IPS DF 4.7 (cell line): Measurements from ENCODE around the gene ARMC3.
"Not testable (repeated sequence)": the region's sequence is repeated elsewhere in the genome, so short reads cannot be mapped to it uniquely, and the experiment has no call there.

ENCODE experiments used
- DNase-seq: peaks from one replicate; pipeline ENCODE4 v3.0.0-alpha.2; 2013; ENCODE audit warnings: low spot score; ENCODE audit errors: extremely low read depth

Gene ARMC3

GRCh38 chr10:22927661-22928403 is at the start of gene ARMC3:
Gene ARMC3 (plus strand): TSS chr10:22928053. CDS start chr10:22931997, 3,944 bp downstream.
- peak; percentile 46 for DNase-seq

DNA sequence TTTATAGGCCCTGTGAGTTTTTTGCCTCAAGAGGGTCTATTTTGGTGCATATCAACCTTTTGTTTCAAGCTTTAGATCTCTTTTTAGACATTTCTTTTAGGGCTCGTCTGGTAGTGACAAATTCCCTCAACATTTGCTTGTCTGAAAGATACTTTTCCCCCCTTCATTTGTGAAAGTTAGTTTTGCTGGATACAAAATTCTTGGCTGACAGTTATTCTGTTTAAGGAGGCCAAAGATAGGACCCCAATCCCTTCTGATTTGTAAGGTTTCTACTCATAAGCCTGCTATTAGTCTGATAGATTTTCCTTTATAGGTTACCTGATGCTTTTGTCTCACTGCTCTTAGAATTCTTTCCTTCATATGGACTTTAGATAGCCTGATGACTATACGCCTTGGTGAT is 36.1 kb upstream of the ARMC3 start:
- no peak for DNase-seq

GRCh38 chr10:22893781-22894180 is 34.1 kb upstream of the ARMC3 start:
- DNase-seq, result no peak

- no peak for DNase-seq
Observed at GRCh38 chr10:22894714-22895113, 33.1 kb upstream of the ARMC3 start.

DNA sequence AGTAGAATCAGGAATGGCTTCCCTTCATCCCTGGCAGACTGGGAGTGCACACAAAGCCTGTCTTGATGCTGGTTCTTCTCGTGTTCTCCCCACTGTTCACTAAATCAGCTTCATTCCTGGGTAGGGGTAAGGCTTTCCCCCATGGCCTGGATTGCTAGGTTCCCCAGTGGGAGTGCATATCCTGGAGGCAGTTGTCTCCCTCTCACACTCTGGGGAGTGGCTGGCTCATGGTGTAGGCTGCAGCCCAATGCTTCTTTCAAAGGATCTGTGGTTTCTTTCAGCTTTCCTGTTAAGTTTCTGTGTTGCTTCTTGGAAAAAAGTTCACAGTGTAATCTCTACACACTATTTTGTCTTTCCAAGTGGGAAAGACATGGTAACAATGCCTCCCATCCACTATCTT is 32.6 kb upstream of the ARMC3 start:
- no peak for DNase-seq

DNA sequence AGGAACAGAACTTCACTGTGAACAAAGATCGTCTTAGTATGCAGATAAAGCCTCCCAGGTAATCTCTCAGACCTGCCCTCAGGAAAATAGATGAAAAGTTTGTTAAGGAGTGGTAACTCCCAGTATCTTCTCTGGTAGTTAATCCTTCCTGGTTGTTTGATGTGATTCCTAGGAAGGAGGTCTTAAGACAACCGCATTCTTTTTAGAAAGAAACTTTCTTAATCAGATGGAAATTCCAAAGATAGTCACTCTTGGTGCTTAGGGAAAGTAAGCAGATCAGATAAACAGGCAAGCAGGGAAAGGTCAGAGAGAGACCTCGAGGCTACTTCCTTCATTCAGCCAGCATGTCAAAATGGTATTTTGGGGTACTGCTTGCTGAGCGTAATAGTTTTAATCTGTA is 30.5 kb upstream of the ARMC3 start:
- no peak for DNase-seq

GRCh38 chr10:22899307-22899706 is 28.5 kb upstream of the ARMC3 start:
- DNase-seq, result no peak

- DNase-seq, result no peak
Observed at GRCh38 chr10:22899775-22900174, 28.1 kb upstream of the ARMC3 start.

DNA sequence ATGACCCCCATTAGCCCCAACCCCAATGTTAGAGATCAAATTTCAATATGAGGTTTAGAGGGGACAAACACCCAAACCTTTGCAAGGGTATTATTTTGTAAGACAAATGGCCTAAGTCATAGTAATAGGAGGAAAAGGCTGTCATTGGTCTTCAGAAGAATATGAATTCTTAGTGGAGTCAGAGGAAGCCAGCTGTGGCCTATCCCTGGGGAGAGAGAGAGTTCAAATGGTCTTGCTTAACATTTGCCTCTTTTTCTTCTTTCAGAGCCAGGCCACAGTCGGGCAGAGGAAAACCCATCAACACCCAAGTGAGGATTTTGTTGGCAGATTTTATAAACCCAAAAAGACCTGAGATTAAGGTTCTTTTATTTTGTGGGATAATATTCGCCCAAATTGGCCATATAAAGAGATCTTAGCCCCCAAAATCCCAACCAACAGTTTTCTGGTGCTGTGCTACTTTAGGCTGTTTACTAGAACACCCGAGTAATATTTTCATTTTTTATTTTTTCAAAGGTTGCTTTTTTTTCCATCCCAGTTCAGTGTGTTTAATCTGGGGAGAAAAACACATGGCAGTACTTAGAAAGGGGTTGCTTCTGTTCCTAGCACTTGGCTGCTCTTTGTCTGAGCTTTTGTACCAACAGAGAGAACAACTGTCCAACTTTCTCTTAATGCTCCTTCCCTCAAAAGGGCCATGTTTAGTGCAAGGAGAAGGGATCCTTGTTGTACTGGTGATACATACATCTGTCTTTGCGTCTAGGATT is 26.8 kb upstream of the ARMC3 start:
- no peak for DNase-seq

DNA sequence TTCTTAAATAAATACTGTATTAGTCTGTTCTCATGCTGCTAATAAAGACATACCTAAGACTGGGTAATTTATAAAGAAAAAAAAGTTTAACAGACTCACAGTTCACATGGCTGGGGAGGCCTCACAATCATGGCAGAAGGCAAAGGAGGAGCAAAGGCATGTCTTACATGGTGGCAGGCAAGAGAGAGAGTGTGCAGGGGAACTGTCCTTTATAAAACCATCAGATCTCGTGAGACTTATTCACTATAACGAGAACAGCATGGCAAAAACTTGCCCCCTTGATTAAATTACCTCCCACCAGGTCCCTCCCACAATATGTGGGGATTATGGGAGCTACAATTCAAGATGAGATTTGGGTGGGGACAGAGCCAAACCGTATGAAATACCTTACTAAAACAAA is 25.7 kb upstream of the ARMC3 start:
- not testable (repeated sequence) for DNase-seq

DNA sequence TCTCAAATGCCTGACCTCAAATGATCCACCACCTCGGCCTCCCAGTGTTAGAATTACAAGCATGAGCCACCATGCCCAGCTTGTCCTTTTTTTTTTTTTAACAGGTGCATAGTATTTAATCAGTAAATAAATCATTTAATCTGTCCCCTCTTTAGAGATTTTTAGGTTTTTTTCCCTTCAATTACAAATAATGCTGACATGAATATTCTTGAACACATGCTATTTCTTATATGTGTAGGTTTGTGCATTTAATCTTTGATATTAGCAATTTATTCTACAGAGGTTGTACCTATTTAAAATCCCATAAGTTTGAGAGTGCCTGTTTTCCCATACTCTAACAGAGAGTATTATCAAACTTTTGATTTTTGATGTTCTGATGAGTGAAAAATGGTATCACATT is 24.2 kb upstream of the ARMC3 start:
- no peak for DNase-seq

GRCh38 chr10:22906767-22907166 is 21.1 kb upstream of the ARMC3 start:
- no peak for DNase-seq

DNA sequence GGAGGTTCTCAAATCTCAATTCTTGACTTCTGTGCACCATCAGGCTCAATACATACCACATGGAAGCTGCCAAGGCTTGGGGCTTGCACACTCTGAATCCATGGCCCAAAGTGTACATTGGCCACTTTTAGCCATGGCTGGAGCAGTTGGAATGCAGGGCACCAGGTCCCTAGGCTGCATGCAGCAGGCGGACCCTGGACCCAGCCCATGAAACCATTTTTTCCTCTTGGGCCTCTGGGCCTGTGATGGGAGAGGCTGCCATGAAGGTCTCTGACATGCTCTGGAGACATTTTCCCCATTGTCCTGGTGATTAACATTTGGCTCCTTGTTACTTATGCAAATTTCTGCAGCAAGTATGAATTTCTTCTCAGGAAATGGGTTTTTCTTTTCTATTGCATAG is 19.0 kb upstream of the ARMC3 start:
- DNase-seq, result no peak

GRCh38 chr10:22909673-22910072 is 18.2 kb upstream of the ARMC3 start:
- not testable (repeated sequence) for DNase-seq

- no peak for DNase-seq
Observed at GRCh38 chr10:22911067-22911466, 16.8 kb upstream of the ARMC3 start.

- DNase-seq, result no peak
Observed at GRCh38 chr10:22911889-22912762, 15.7 kb upstream of the ARMC3 start.

- DNase-seq, result no peak
Observed at GRCh38 chr10:22912763-22913384, 15.0 kb upstream of the ARMC3 start.

DNA sequence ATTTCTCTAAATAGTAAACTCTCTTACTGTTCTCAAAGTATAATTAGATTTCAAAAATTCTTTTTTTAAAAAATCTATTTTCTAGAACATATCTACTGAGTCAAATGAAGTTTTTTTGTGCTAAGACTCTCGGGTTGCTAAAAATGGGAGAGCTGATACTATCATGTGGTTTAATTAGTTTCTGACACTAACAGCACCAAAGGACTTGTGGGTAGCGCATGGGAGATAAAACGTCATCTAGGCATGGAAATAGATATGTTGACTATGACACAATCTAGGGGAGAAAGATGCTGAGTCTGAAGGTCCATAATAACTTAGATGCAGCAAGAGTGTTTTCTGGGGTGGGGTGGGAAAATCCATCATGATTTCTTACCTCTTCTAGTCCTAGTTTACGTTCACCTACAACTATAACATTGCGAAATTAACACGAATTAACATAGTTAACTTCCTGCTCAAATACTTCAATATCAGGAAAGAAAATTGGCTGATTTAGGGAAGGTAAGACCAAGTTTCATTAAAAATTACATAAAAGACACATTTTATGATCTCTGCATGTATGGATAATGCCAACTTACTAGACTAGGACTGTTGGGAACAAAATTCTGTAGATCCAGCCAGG is 14.3 kb upstream of the ARMC3 start:
- no peak for DNase-seq

DNA sequence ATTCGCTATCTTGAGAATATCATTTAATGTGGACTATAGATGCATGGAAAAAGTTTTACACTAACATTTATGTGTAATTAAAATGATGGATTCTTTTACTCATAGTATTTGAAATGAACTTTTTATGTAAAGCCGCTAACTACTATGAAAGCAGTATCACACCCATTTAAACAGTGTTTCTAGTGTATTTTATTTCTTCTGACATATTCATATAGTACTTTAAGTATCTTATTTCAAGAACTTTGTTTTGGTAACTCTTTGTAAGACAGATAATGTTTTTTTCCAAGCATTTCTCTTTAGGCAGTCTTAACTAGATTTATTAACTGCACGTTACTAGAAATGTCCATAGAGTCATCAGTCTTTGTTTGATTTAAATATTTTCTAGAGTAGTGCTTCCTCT is 12.5 kb upstream of the ARMC3 start:
- no peak for DNase-seq

DNA sequence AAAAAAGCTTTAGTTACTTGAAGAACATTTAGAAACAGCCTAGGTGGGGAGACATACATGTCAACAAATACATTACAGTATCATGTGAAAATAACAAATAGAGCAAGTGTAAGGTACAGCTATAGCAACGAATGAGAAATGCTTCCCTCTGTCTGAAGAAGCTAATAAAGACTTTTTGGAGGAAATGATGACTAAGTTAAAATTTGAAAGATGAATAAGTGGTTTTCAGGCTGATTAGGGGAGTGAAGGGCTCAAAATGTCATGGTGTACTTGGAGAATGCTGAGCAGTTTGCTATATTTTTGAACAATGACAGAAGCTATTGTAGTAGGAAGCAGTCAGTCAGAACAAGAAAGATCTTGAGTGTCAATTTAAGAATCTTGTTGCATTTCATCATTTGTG is 2.8 kb upstream of the ARMC3 start:
- DNase-seq, result no peak

DNA sequence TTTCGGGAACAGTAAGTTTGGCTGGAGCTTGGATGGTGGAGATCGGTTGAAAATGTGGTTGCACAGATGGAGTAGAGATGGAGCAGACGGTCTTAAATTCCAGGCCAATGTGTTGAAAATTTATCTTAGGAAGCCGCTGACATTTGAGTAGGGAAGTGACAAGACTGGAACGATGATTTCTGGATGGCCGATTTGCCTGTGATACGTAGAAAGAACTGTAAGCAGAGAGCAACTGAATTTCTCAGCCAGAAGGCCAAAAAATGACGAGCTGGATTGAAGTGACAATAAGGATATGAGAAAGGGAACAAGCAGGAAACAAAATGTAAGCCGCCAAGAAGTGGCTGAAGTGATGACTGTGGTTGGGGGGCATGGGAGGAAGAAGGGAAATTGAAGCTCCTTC is 687 bp upstream of the ARMC3 start:
- no peak for DNase-seq
